Stimulated activated CD4-positive, alpha-beta T cell treated with anti-CD3 and anti-CD28 coated beads, TNF-alpha, amount 100 ng/mL, for 1 hour (primary cell): ENCODE data around the gene UNC13C.

Experiments
- DNase-seq, 3 donors: peaks; one replicate each; pipeline ENCODE4 v3.0.0-alpha.2; 2020; ENCODE audit warnings: low read depth in 3 of 3, low spot score in 1 of 3

Gene UNC13C

GRCh38 chr15:54109014-54109413 is 130.8 kb downstream of the UNC13C start:
- no peak for DNase-seq

- DNase-seq: no peak
These were observed 140.8 kb downstream of the UNC13C start for GRCh38 chr15:54119051-54119450.

DNA sequence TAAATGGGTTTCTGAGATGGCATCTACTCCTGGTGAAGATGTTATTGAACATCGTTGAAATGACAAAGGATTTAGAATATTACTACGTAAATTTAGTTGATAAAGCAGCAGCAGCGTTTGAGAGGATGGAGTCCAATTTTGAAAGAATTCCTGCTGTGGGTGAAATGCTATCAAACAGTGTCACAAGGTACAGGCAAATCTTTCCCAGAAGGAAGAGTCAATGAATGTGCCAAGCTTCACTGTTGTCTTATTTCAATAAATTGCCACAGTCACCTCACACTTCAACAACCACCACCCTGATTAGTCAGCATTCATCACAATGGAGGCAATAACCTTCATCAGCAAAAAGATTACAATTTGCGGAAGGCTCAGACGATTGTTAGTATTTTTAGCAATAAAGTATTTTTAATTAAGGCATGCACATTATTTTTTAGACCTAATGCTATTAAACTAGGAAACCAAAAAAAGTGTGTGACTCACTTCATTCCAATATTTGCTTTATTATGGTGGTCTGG is 142.8 kb downstream of the UNC13C start:
- DNase-seq: no peak

DNA sequence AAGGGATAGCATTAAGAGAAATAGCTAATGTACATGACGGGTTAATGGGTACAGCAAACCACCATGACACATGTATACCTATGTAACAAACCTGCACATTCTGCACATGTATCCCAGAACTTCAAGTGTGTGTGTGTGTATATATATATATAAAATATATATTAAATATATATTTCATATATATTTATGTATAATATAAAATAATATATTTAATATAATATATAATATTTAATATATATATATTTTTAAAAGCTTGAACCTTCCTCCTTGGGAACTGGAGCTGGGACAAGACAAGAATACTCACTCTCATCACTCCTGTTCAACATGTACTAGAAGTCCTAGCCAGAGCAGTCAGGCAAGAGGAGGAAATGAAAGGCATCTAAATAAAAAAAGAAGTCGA is 149.3 kb downstream of the UNC13C start:
- no peak for DNase-seq

GRCh38 chr15:54131410-54131809 is 153.2 kb downstream of the UNC13C start:
- DNase-seq: no peak

GRCh38 chr15:54149115-54149531 is 170.9 kb downstream of the UNC13C start:
- DNase-seq: no peak

DNA sequence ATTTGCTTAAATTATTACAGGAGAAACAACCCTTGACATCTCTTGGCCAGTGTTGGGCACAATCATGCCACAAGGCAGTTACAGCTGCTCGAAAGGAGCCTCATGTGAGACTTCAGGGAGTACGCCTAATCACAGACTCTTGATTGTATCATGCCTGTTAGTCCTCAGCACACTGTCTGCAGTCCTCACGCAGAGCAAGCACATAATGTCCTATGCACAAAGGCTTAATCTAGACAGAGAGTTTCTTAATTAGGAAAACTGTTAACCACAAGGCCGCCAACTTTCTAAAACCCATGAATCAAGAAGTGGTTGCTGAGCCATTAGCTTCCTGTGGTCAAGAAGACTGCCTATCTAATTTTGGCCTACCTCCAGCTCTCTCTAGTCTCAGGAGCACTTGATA is 172.0 kb downstream of the UNC13C start:
- DNase-seq: no peak

DNA sequence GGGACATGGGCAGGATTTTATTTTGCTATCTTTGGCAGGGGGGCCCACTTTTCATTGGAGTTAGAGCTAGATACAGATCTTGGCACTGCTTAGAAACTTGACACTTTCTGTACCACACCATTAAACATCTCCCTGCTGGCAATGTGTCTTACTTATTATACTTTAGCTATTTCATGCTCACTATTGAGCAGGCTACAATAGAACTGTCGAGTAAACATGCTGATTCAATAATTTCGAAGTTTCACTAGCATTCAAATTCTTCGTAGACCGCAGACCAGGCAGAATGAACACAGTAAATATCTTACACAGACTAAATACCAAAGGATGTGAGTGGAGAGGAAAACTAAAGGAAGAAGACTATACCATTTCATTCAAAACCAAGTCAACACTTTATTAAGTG is 180.8 kb downstream of the UNC13C start:
- DNase-seq: no peak

DNA sequence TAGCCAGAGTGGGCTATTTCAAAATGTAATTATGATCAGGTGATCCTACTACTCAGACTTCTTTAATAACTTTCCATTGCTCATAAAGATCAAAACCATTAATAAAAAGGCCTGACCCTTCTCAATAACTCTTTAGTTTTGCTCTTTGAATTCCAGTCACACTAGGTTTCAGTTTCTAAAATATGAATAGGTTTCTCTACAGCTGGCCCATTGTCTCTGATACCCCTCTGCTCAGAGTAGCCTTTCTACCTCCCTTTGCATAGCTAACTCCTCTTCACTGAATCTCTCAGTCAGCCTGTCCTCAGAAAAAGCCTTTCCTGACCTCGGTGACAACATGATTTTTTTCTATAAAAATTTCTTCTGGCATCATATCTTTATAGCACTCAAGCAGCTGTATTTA is 209.1 kb downstream of the UNC13C start:
- no peak for DNase-seq

GRCh38 chr15:54197995-54198394 is 219.8 kb downstream of the UNC13C start:
- DNase-seq: no peak

- no peak for DNase-seq
These were observed 228.5 kb downstream of the UNC13C start for GRCh38 chr15:54206586-54207321.

GRCh38 chr15:54208786-54209185 is 230.5 kb downstream of the UNC13C start:
- no peak for DNase-seq

- no peak for DNase-seq
These were observed 234.4 kb downstream of the UNC13C start for GRCh38 chr15:54212635-54213034.

DNA sequence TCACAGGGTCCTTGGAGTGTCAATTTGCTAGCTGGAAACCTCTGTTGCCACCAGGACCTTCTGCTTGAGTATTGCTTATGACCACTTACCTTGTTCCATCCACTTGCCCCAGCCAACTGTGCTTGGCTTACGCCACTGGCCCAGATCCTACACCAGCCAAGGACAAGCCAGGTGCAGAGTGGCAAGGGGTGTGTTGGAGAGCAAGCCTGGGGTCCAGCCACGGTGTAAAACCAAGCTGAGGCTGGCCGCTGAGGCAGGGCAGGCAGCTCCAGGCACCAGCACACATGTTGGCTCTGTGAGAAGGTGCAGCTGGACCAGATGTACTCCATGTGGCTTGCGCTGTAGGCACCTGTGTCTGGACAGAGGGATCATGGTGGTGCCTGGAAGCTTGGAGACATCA is 248.2 kb downstream of the UNC13C start:
- no peak for DNase-seq

DNA sequence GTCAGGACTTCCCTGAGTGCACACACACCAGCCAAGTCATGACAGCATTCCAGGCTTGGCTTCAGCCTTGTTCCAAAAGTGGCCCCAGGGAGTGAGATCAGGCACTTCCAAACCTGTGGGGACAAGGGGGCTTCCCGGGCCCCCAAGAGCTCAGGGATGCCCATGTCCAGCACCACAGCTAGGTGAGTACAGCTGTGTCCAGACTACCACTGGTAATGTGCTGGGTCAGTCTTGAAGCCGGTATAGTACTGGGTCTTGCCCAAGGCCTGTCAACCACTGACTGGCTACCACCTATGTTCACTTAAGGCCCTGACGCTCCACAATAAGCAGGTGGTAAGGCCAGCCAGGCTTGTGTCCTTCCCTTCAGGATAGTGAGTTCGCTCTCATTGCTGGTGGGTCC is 249.3 kb downstream of the UNC13C start:
- DNase-seq: no peak

DNA sequence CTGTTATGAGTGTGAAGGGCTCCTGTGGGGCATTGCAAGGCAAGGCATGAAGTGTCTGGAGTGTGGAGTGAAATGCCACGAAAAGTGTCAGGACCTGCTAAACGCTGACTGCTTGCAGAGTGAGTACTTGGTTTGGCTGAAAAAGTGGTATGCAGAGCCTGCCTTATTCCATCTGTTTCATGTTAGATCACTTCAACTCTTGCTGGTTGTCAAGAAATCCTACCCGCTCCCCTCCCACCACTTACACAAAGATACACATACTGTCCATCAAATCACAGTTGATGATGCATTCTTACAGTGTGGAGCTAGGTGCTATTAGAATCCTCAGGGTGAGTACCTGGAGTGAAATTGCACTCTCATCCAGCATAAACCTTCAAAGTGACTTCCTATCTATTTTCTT is 272.1 kb downstream of the UNC13C start:
- no peak for DNase-seq

DNA sequence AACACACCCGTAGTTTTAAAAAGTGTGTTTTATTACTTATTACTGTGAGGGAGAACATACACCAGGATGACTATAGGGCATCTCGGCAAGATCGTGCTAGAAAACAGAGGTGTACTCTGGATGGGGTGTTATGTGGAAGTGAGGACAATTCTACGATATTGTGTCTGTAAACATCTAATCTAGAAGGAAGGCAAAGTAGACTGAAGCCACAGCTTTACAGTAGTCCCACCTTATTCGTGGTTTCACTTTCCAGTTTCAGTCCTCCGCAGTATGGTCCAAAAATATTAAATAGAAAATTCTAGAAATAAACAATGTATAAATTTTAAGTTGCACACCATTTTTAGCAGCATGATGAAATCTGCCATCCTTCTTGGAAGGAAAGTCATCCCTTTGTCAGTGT is 277.9 kb downstream of the UNC13C start:
- no peak for DNase-seq

DNA sequence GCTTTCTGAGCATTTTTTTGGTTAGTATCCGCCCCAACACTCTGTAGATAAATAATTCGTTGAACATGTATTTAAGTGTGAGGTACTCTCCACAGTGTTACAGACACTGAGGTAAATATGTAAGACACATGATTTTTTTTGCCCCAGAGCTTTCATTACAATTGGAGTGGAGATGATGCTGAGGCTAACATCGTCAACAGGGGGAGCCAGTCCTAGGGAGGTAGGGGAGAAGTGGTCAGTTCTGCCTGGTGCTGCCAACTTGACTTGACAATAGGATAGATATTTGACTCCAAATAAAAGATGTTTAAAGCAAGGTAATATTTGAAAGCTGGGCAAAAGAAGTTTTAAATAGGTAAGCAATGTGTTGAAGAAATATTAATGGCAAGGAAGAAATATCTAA is 295.7 kb downstream of the UNC13C start:
- no peak for DNase-seq

DNA sequence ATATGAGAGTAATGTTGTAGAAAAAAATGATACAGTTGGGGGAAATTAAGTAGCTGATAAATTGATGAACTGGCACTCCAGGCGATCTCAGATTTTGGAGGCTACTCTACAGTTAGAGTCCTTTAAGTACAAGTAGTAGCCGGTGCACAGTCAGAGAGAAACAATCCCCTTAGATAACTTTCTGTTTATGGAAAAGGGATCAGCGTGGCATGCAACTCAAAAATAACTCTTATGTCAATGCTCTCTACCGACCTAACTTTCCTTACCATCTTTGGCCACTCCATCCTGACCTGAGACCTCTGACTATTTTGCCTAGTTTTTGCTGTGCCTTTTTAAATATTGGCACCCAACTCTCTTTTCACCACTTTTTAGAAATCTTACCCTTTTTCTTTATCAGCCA is 299.6 kb downstream of the UNC13C start:
- DNase-seq: no peak

- DNase-seq: no peak
These were observed 302.5 kb downstream of the UNC13C start for GRCh38 chr15:54280726-54281125.

- no peak for DNase-seq
These were observed 304.1 kb downstream of the UNC13C start for GRCh38 chr15:54282228-54282836.

GRCh38 chr15:54288049-54288448 is 309.8 kb downstream of the UNC13C start:
- DNase-seq: no peak

DNA sequence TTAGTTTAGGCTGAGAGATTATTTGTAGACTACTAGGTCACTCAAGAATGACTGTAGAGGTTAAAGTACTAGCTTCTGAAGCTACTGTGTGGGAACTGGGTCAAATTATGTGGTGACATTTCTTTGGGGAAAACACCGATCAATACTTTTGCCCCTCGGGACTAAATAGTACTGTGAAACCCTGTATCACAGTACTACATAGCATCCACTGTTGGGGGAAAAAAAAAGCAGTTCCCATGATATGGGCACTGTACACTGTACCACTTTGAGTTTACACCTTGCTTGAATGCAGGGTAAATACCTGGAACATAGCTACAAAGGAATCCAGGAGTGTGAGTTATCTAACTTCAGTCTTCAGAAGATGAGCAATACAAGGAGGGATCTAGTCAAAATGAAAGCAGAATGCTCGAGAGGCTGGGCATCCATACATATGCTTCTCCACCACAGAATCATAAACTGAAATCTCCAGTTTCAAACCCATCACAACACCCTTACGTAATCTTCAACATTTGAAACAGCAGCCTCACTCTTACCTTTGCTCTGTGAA is 311.4 kb downstream of the UNC13C start:
- no peak for DNase-seq
